Breast epithelium (tissue), 3 donors: ENCODE results near the gene SPATS1.

Experiments used
- CTCF ChIP-seq, 3 donors: fragments of 450-650 bp; IDR thresholded peaks; one replicate each; pipeline ENCODE4 v1.5.1; 2016 to 2017; ENCODE audit warnings: antibody characterized with exemption in 3 of 3, mild to moderate bottlenecking in 3 of 3, moderate library complexity in 3 of 3
- POLR2AphosphoS5 ChIP-seq, 3 donors: sonication (generic); formaldehyde crosslinking; IDR thresholded peaks; one replicate each; pipeline ENCODE4 v1.6.1; 2017; ENCODE audit warnings: antibody characterized with exemption in 3 of 3

DNA sequence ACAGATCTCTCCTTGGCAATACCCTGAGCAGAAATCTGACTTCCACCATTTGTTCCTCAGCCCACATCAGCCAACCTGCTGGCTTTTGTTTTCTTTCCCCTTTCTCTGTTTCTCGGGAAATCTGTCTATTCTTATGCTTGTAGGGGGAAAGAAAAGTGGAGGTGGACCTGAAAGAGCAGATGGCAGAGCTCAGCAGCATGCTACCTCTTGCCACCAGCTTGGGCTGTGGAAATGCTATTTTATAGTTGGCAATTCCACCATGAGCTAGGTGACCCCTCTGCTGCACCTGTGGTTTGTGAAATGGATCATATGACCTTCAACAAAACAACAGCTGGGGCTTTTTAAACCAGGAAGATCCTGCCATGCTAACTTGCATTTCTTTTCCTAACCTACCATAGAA lies 6.8 kb upstream of the SPATS1 start:
- TF ChIP-seq POLR2AphosphoS5 (IDR thresholded peaks at IDR 0.05): no peak
- no peak for TF ChIP-seq CTCF (IDR thresholded peaks at IDR 0.05)
